GM21619 (cell line): ENCODE results near the gene FOXJ1.

Source experiments
- ATAC-seq: cut with Tn5 transposase; IDR thresholded peaks from one replicate; pipeline ENCODE4 v1.9.1; 2021; ENCODE audit not compliant: unreplicated experiment

FOXJ1 gene

DNA sequence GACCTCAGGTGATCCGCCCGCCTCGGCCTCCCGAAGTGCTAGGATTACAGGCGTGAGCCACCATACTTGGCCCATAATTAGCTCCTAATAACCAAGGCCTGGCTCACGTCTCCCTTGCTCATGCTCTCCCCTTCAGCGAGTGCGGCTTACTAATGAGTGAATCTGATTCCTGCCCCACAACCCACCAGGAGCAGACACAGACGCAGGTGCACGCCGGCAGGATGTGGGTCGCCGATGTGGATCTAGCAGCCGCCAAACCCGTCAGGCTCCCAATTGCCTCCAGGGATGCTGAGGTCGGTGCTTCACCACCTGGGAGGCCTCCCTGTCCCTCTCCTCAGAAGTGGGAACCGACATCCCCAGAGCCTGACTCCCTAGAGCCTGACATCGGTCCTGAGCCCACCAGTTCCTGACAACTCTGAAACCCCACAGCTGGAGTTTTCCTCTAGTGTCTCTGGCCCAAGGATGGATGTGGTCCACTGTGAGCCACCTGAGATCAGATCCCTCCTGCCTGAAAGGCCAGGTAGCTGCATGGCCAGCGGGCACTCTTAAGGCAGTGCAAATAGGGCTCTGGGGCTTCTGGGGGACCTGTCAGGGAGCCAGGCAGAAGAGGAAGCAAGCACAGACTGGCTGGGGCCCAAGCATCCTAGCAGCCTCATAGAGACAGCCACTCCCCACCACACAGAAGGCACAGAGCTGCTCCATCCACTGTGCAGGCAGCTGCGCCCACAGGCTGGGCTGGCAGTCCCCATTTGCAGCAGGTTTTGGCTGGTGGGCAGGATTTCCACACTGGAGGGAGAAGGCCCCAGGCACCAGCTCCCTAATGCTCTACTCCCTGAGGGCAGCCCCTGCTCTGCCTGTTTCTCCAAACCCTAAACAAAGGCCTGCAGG lies 48.3 kb downstream of the FOXJ1 start:
- no peak for ATAC-seq

- no peak for ATAC-seq
Measured at GRCh38 chr17:76091526-76092286, 49.3 kb downstream of the FOXJ1 start.

- no peak for ATAC-seq
Measured at GRCh38 chr17:76090517-76091129, 50.4 kb downstream of the FOXJ1 start.

GRCh38 chr17:76089680-76090516 lies 51.1 kb downstream of the FOXJ1 start:
- ATAC-seq: no peak

- no peak for ATAC-seq
Measured at GRCh38 chr17:76088868-76089576, 52.0 kb downstream of the FOXJ1 start.

- no peak for ATAC-seq
Measured at GRCh38 chr17:76088041-76088867, 52.8 kb downstream of the FOXJ1 start.

DNA sequence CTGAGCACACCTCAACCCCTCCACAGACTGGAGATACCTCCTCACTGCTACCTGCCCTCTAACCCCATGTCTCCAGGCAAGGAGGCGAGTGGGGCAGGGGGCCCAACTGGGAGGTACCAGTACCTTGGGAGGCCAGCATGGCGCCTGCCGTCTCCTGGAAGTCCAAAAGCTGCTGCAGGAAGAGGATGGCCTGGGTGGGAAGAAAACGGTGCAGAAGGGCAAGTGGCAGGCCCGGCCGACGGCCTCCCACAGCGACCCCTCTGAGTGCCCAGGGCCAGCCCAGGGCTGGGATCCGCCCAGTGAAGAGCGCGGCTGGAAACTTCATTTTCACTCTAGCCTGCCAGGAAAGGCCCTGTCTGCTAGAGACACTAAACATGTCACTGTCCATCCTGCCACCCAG lies 53.5 kb downstream of the FOXJ1 start:
- ATAC-seq: no peak

DNA sequence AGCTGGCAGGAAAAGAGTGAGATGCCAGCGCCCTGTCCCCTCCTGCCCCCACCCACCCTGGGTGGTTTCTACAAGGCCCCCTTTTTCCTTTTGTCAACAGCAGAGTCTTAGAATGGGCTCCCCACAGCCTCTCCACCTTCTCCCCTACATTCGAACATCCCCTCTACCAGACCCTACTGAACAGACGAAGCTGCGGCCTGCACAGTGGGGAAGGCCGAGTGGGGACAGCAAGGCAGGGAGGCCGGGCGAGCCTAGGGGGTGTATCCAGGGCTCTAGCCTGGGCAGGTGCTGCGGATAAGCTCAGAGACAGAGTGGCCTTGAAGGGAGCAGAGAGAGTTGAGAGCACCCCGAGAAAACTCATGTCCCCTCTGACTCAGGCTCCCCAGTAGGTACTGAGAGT lies 54.7 kb downstream of the FOXJ1 start:
- no peak for ATAC-seq
